Endodermal cell (in vitro differentiated cells): ENCODE measurements around the gene BTBD9. TPM values are rescaled to one million over a fixed set of nuclear protein-coding genes. Genes with fewer than 3 reads are reported as not detected.

ENCODE experiments used
- DNase-seq: peaks from one replicate; pipeline ENCODE4 v3.0.0-alpha.2; 2017
- H3K27ac ChIP-seq: 2 replicates; pipeline ENCODE4 v1.5.1; 2013; ENCODE audit warnings: mild to moderate bottlenecking, low read depth, low read length, moderate library complexity
- H3K27me3 ChIP-seq: 2 replicates; pipeline ENCODE4 v1.6.1; 2013; ENCODE audit warnings: mild to moderate bottlenecking, low read length, moderate library complexity; ENCODE audit not compliant: insufficient read depth, control insufficient read depth, poor library complexity, severe bottlenecking
- H3K36me3 ChIP-seq: 2 replicates; pipeline ENCODE4 v1.7.0; 2013; ENCODE audit warnings: mild to moderate bottlenecking, low read length, moderate library complexity; ENCODE audit not compliant: control insufficient read depth, insufficient read depth
- H3K4me1 ChIP-seq: one replicate; pipeline ENCODE4 v1.7.0; 2013; ENCODE audit warnings: low read length; ENCODE audit not compliant: control insufficient read depth, insufficient read depth
- H3K4me3 ChIP-seq: 2 replicates; pipeline ENCODE4 v1.5.1; 2013; ENCODE audit warnings: mild to moderate bottlenecking, low read length, moderate library complexity
- H3K9ac ChIP-seq: 2 replicates; pipeline ENCODE4 v1.6.1; 2013; ENCODE audit warnings: mild to moderate bottlenecking, low read length, moderate library complexity; ENCODE audit not compliant: poor library complexity, severe bottlenecking; ENCODE audit errors: extremely low read depth
- H3K9me3 ChIP-seq: 2 replicates; pipeline ENCODE4 v1.6.1; 2013; ENCODE audit warnings: mild to moderate bottlenecking, low read length, moderate library complexity; ENCODE audit not compliant: control insufficient read depth
- H3K27ac Mint-ChIP-seq: 2 replicates; pipeline ENCODE4 v1.8.0; 2020; ENCODE audit warnings: mixed read lengths
- H3K27me3 Mint-ChIP-seq: 2 replicates; pipeline ENCODE4 v1.8.0; 2021; ENCODE audit warnings: mild to moderate bottlenecking, mixed read lengths; ENCODE audit not compliant: insufficient read depth
- H3K36me3 Mint-ChIP-seq: 2 replicates; pipeline ENCODE4 v1.8.0; 2020; ENCODE audit warnings: low read depth, mixed read lengths
- H3K4me1 Mint-ChIP-seq: 2 replicates; pipeline ENCODE4 v1.8.0; 2020; ENCODE audit warnings: mixed read lengths
- H3K4me3 Mint-ChIP-seq: 2 replicates; pipeline ENCODE4 v1.8.0; 2020; ENCODE audit warnings: mild to moderate bottlenecking, moderate library complexity, mixed read lengths
- H3K9me3 Mint-ChIP-seq: 2 replicates; pipeline ENCODE4 v1.8.0; 2020; ENCODE audit warnings: mild to moderate bottlenecking, mixed read lengths
- CTCF ChIP-seq: fragments of 200-600 bp; sonication (generic); conservative IDR thresholded peaks from 2 replicates; pipeline ENCODE4 v1.5.0; 2021; ENCODE audit warnings: antibody characterized with exemption, mild to moderate bottlenecking
- WGBS, 2 experiments: methylation state at CpG; one replicate each; pipeline versions ENCODE4 v1.1.5 to v1.1.7; 2013; ENCODE audit warnings: missing lambda C conversion rate in 2 of 2, mixed read lengths in 1 of 2; ENCODE audit not compliant: insufficient coverage in 1 of 2, insufficient read length in 1 of 2; 5-methylcytosine and 5-hydroxymethylcytosine counted together
- total RNA-seq, 2 donors: library from RNA; stranded (reverse); fragmentation: NEBNext Ultra II Directional in 1 of 2; extraction: Animal tissue kit (Norgen Biotek cat#: 25700) in 1 of 2; gene quantifications; 2 replicates in 1 of 2; 3 replicates in 1 of 2; pipeline ENCODE4 v1.2.1, GENCODE V29; 2021

The BTBD9 gene
- total RNA-seq, 2 donors from 2014 or later = 7.6 to 12.3 TPM

- Mint-ChIP-seq H3K36me3 (no peaks in the 10 kb centered on the region), H3K4me3 (no peak overlapping the region), H3K9me3 (no peaks in the 10 kb centered on the region), H3K27ac (no peak overlapping the region), H3K27me3 (no peaks in the 10 kb centered on the region), H3K4me1 (no peaks in the 10 kb centered on the region)
- no peaks in the 10 kb centered on the region for H3K36me3 ChIP-seq
- no peak overlapping the region for H3K9ac ChIP-seq
- H3K4me1 ChIP-seq = no peaks in the 10 kb centered on the region
- DNase-seq = no peak
- no peaks in the 10 kb centered on the region for H3K27me3 ChIP-seq
- no peak overlapping the region for H3K27ac ChIP-seq
- TF ChIP-seq CTCF = no peak
- no peak overlapping the region for H3K4me3 ChIP-seq
- WGBS, 2 experiments = 79 to 80% methylated on average over 1 of the region's 1 CpG
- no peaks in the 10 kb centered on the region for H3K9me3 ChIP-seq
Measured at GRCh38 chr6:38326837-38327236, 312.9 kb downstream of the BTBD9 start.

- no peak for TF ChIP-seq CTCF
- WGBS, 2 experiments = 100% methylated on average over 1 of the region's 1 CpG; no CpG with 5 or more reads in 1 of the 2 experiments
- Mint-ChIP-seq H3K27me3 (peaks cover 1% of the 10 kb centered on the region), H3K4me1 (no peaks in the 10 kb centered on the region), H3K36me3 (no peaks in the 10 kb centered on the region), H3K27ac (no peak overlapping the region), H3K9me3 (no peaks in the 10 kb centered on the region), H3K4me3 (no peak overlapping the region)
- Histone ChIP-seq H3K4me1 (no peaks in the 10 kb centered on the region), H3K9me3 (no peaks in the 10 kb centered on the region), H3K27me3 (no peaks in the 10 kb centered on the region), H3K4me3 (no peak overlapping the region), H3K27ac (no peak overlapping the region), H3K9ac (no peak overlapping the region), H3K36me3 (no peaks in the 10 kb centered on the region)
- no peak for DNase-seq
Measured at GRCh38 chr6:38323216-38323615, 316.5 kb downstream of the BTBD9 start.

GRCh38 chr6:38322138-38322537 is 317.6 kb downstream of the BTBD9 start:
- no peak overlapping the region for H3K4me3 ChIP-seq
- H3K27ac ChIP-seq = no peak overlapping the region
- no peak overlapping the region for H3K9ac ChIP-seq
- H3K27ac Mint-ChIP-seq = no peak overlapping the region
- H3K4me3 Mint-ChIP-seq = no peak overlapping the region
- DNase-seq = no peak
- H3K4me1 Mint-ChIP-seq = no peaks in the 10 kb centered on the region
- peaks cover 1% of the 10 kb centered on the region for H3K27me3 Mint-ChIP-seq
- H3K9me3 Mint-ChIP-seq = no peaks in the 10 kb centered on the region
- no peaks in the 10 kb centered on the region for H3K9me3 ChIP-seq
- H3K4me1 ChIP-seq = no peaks in the 10 kb centered on the region
- TF ChIP-seq CTCF = no peak
- H3K36me3 Mint-ChIP-seq = no peaks in the 10 kb centered on the region
- H3K27me3 ChIP-seq = no peaks in the 10 kb centered on the region
- WGBS, 2 experiments = 88 to 95% methylated on average over 2 of the region's 2 CpGs
- no peaks in the 10 kb centered on the region for H3K36me3 ChIP-seq
